Measurements from ENCODE around the gene KIF23. TPM values are rescaled to one million over a fixed set of nuclear protein-coding genes. Genes with fewer than 3 reads are reported as not detected.
A peak's percentile ranks its signal among the peaks of the same experiment; 100 is the strongest.

KIF23 gene
- total RNA-seq, 1 donor from 2014 or later: 48.1 TPM

DNA sequence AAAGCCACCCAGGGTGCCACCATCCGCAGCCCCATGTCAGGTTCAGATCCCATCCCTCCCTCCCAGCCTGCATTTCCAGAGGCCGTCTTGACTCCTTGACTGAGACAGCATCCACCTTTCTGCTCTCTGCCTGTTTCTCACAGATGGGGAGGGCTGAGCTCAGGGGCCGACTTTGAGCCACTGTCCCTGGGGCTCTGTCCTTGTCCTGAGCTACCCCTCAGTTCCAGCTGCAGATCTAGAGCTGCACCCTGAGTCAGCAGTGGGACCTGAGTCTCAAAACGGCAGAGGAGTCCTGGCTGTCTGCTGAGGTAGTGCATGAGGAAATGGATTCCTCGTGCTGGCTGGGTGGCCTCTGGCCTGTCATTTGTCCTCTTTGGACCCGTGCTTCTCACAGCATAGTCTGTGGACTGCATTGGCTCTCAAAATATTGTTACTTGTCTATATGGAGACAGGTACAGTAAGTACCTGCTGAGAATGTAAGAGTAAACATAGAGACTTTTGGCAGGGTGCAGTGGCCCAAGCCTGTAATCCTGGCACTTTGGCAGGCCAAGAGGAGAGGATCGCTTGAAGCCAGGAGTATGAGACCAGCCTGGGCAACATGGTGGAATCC, 60.8 kb downstream of the KIF23 start:
- H3K27ac Mint-ChIP-seq: no peak overlapping the region
- DNase-seq (ENCODE audit: extremely low spot score, unreplicated experiment): no peak
- H3K4me1 Mint-ChIP-seq (ENCODE audit: unreplicated experiment): no peaks in the 10 kb centered on the region

DNA sequence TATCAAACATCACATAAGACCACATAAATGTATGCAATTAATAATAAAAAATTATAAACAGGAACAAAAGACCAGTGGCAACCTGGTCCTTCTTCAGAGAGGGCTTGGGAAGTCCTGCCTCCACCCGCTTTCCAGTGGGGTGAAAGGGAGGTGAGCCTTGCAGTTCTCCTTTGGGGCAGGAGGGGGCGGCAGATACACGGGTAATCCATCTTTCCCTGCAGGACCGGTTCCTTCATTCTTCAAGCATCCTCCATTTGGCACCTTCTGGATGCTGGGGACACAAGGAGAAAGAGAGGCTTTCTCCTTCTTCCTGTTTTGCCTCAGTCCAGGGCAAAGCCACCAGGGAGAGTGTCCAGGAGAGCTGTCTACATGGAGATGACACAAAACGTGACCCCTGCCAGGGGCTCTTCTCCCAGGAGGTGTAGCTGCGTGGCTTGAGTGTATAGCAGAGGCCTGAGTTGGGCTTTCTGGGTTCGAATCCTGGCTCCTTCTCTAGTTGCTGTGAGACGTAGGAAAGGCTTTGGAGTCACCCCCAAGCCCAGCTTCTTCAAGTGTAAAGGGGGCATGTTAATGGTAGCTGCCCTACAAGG, 61.7 kb downstream of the KIF23 start:
- TF ChIP-seq, protein P1, sequence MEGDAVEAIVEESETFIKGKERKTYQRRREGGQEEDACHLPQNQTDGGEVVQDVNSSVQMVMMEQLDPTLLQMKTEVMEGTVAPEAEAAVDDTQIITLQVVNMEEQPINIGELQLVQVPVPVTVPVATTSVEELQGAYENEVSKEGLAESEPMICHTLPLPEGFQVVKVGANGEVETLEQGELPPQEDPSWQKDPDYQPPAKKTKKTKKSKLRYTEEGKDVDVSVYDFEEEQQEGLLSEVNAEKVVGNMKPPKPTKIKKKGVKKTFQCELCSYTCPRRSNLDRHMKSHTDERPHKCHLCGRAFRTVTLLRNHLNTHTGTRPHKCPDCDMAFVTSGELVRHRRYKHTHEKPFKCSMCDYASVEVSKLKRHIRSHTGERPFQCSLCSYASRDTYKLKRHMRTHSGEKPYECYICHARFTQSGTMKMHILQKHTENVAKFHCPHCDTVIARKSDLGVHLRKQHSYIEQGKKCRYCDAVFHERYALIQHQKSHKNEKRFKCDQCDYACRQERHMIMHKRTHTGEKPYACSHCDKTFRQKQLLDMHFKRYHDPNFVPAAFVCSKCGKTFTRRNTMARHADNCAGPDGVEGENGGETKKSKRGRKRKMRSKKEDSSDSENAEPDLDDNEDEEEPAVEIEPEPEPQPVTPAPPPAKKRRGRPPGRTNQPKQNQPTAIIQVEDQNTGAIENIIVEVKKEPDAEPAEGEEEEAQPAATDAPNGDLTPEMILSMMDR (conservative IDR thresholded peaks at IDR 0.05): peak; percentile 98
- peaks cover 9% of the 10 kb centered on the region for H3K9me3 Mint-ChIP-seq
- no peaks in the 10 kb centered on the region for H3K27me3 Mint-ChIP-seq
- peak; percentile 83 for DNase-seq (ENCODE audit: extremely low spot score, unreplicated experiment)
- no peak overlapping the region for H3K27ac Mint-ChIP-seq
- no peak overlapping the region for H3K4me3 Mint-ChIP-seq
- H3K36me3 Mint-ChIP-seq: no peaks in the 10 kb centered on the region
- no peaks in the 10 kb centered on the region for H3K4me1 Mint-ChIP-seq (ENCODE audit: unreplicated experiment)

More for the DNA sequence above, 60.8 kb downstream of the KIF23 start:
- TF ChIP-seq, protein P1 (conservative IDR thresholded peaks at IDR 0.05): no peak
- Mint-ChIP-seq H3K9me3 (peaks cover 6% of the 10 kb centered on the region), H3K27me3 (no peaks in the 10 kb centered on the region), H3K4me3 (no peak overlapping the region), H3K36me3 (no peaks in the 10 kb centered on the region)

DNA sequence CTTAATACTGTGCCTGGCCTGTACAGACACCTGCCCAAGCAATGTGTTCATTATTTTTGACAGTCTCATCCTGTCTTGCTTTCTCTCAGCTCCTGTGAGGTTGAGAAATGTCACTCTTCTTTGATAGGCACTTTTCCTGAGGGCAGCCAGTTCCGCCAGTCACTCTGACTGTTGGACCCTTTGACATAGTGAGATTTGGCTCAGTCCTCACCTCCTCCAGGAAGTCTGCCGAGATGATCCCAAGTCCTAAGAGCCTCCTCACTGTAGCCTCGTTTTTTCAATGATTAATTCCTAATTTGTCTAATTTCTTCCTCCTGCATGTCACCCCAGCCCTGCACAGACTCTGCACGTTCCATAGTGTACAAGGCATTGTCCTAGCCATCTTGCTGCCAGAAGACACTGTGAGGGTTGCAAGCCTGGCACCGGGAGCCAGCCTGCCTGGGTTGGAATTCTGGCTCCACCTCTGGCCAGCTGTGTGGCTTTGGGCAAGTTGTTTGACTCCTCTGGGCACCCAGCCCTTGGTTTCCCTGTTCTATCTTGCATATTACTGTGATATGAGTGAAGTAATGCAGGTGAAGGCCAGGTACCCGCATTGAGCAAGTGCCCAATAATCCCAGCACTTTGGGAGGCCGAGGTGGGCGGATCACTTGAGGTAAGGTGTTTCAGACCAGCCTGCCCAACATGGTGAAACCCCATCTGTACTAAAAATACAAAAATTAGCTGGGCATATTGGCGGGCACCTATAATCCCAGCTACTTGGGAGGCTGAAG, 62.7 kb downstream of the KIF23 start:
- no peak for DNase-seq (ENCODE audit: extremely low spot score, unreplicated experiment)
- TF ChIP-seq, protein P1 (conservative IDR thresholded peaks at IDR 0.05): no peak
- no peaks in the 10 kb centered on the region for H3K27me3 Mint-ChIP-seq
- peaks cover 9% of the 10 kb centered on the region for H3K9me3 Mint-ChIP-seq
- H3K27ac Mint-ChIP-seq: no peak overlapping the region
- H3K36me3 Mint-ChIP-seq: no peaks in the 10 kb centered on the region
- peaks cover 4% of the 10 kb centered on the region for H3K4me1 Mint-ChIP-seq (ENCODE audit: unreplicated experiment)
- no peak overlapping the region for H3K4me3 Mint-ChIP-seq

DNA sequence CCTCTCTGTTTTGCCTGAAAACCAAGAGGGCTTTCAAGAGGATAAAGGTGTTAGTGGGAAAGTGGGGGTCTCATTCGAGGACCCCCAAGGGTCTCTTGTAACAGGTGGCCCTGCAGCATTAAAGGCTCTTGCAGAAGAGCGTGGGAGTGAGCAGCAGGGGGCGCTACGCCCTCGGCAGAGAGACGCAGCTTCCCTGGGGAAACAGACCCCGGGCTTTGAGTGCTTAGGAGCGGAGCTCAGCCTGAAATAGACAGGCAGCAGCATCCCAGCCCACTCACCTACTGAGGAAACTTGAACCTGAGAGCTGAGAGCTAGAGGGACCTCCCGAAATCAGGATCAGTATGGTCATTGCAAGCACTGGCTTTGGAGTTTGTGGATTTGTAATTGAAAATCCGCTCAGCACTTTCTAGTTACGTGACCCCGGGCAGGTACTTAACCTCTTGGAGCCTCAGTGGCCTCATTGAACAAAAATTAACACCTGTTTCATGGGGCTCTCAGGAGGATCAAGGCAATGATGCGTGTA, 64.2 kb downstream of the KIF23 start:
- H3K4me1 Mint-ChIP-seq (ENCODE audit: unreplicated experiment): peaks cover 5% of the 10 kb centered on the region
- H3K27me3 Mint-ChIP-seq: no peaks in the 10 kb centered on the region
- no peak overlapping the region for H3K4me3 Mint-ChIP-seq
- peaks cover 9% of the 10 kb centered on the region for H3K9me3 Mint-ChIP-seq
- DNase-seq (ENCODE audit: extremely low spot score, unreplicated experiment): peak; percentile 83
- TF ChIP-seq, protein P1 (conservative IDR thresholded peaks at IDR 0.05): peak; percentile 97
- no peaks in the 10 kb centered on the region for H3K36me3 Mint-ChIP-seq
- no peak overlapping the region for H3K27ac Mint-ChIP-seq

DNA sequence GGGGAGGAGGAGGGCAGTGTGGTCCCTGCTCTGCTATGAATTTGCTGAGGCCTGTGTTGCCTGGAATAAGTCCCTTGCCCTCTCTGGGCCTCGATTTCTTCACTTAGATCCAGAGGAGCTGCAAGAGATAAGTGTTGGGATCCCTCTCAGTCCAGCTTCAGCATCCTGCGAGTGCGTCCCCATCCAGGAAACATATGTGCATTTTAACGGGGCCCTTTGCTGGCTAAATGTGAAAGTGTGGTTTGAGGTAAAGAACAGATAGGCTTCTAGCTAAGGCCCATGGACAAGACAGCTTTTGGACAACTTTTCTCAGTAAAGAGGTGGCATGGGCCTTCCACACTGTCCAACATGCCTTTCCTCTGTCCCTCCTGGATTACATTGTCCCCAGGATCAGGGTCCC, 64.9 kb downstream of the KIF23 start:
- DNase-seq (ENCODE audit: extremely low spot score, unreplicated experiment): no peak
- TF ChIP-seq, protein P1 (conservative IDR thresholded peaks at IDR 0.05): no peak
- H3K9me3 Mint-ChIP-seq: peaks cover 9% of the 10 kb centered on the region
- no peaks in the 10 kb centered on the region for H3K27me3 Mint-ChIP-seq
- no peak overlapping the region for H3K27ac Mint-ChIP-seq
- no peaks in the 10 kb centered on the region for H3K36me3 Mint-ChIP-seq
- no peak overlapping the region for H3K4me3 Mint-ChIP-seq
- H3K4me1 Mint-ChIP-seq (ENCODE audit: unreplicated experiment): peaks cover 13% of the 10 kb centered on the region
